NK-92 treated with Interleukin-12 subunit alpha and Interleukin-12 subunit beta, amount 100 ng/mL, for 24 hours (cell line): ENCODE measurements around the gene LIMCH1.

Source experiments
- DNase-seq: peaks from one replicate; lab custom pipeline; 2025; lab: John Stamatoyannopoulos, UW

The LIMCH1 gene

GRCh38 chr4:41528512-41529205, 9.3 kb upstream of the LIMCH1 start:
- no peak for DNase-seq

- no peak for DNase-seq
Measured at GRCh38 chr4:41530741-41531140, 7.2 kb upstream of the LIMCH1 start.

GRCh38 chr4:41532336-41532735, 5.6 kb upstream of the LIMCH1 start:
- no peak for DNase-seq

GRCh38 chr4:41532882-41533281, 5.1 kb upstream of the LIMCH1 start:
- DNase-seq = no peak

GRCh38 chr4:41533680-41534079, 4.3 kb upstream of the LIMCH1 start:
- no peak for DNase-seq

GRCh38 chr4:41534404-41534803, 3.6 kb upstream of the LIMCH1 start:
- no peak for DNase-seq

- no peak for DNase-seq
Measured at GRCh38 chr4:41535911-41536371, 2.0 kb upstream of the LIMCH1 start.

GRCh38 chr4:41537292-41537890, 566 bp upstream of the LIMCH1 start:
- no peak for DNase-seq

GRCh38 chr4:41538887-41539498, 1.0 kb downstream of the LIMCH1 start:
- DNase-seq = no peak

GRCh38 chr4:41539711-41540110, 1.8 kb downstream of the LIMCH1 start:
- DNase-seq = no peak

- no peak for DNase-seq
Measured at GRCh38 chr4:41540687-41541086, 2.7 kb downstream of the LIMCH1 start.

GRCh38 chr4:41541687-41542094, 3.7 kb downstream of the LIMCH1 start:
- no peak for DNase-seq

GRCh38 chr4:41542526-41543275, 4.7 kb downstream of the LIMCH1 start:
- DNase-seq = no peak

GRCh38 chr4:41545238-41545637, 7.3 kb downstream of the LIMCH1 start:
- no peak for DNase-seq

GRCh38 chr4:41546638-41547037, 8.7 kb downstream of the LIMCH1 start:
- DNase-seq = no peak

- DNase-seq = no peak
Measured at GRCh38 chr4:41548305-41548880, 10.4 kb downstream of the LIMCH1 start.

GRCh38 chr4:41549478-41549877, 11.5 kb downstream of the LIMCH1 start:
- no peak for DNase-seq

GRCh38 chr4:41550308-41550707, 12.4 kb downstream of the LIMCH1 start:
- DNase-seq = no peak

GRCh38 chr4:41551536-41551935, 13.6 kb downstream of the LIMCH1 start:
- no peak for DNase-seq

GRCh38 chr4:41554905-41555304, 16.9 kb downstream of the LIMCH1 start:
- no peak for DNase-seq

- DNase-seq = no peak
Measured at GRCh38 chr4:41556526-41556925, 18.6 kb downstream of the LIMCH1 start.

GRCh38 chr4:41559940-41560516, 22.1 kb downstream of the LIMCH1 start:
- no peak for DNase-seq
